Measurements from ENCODE around the gene TSACC. TPM values are rescaled to one million over a fixed set of nuclear protein-coding genes. Genes with fewer than 3 reads are reported as not detected.
A peak's percentile ranks its signal among the peaks of the same experiment; 100 is the strongest.
"Not testable (repeated sequence)": the region's sequence is repeated elsewhere in the genome, so short reads cannot be mapped to it uniquely, and the experiment has no call there.

The TSACC gene
- total RNA-seq, result not detected

GRCh38 chr1:156338180-156338976, at the start of gene TSACC, which contains the start of gene CCT3:
Gene TSACC (plus strand): TSS chr1:156338526. CDS start chr1:156339758, 1,232 bp downstream.
Gene CCT3 (minus strand): TSS chr1:156338292. CDS start chr1:156338184, 108 bp downstream.
- peak; percentile 97 for DNase-seq

- DNase-seq, result no peak
These were observed 48.5 kb upstream of the TSACC start for GRCh38 chr1:156289857-156290256.

GRCh38 chr1:156291226-156292061, 46.9 kb upstream of the TSACC start:
- DNase-seq, result peak; percentile 78

DNA sequence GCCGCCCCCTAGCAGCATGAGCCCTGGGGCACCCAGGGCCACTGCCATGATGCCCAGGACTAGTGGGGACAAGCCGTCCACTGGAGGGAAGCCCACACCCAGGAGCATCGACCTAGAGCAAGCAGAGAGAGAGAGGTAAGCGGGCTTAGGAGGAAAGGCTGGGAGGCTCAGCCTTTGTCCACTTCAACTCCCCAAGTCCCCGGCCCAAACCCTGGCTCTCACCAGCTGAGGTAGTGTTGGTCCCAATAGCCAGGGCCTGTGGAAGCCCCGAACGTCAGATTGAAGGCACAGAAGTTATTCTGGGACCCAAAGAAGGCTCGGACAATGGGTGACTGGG, 45.3 kb upstream of the TSACC start:
- DNase-seq, result no peak

DNA sequence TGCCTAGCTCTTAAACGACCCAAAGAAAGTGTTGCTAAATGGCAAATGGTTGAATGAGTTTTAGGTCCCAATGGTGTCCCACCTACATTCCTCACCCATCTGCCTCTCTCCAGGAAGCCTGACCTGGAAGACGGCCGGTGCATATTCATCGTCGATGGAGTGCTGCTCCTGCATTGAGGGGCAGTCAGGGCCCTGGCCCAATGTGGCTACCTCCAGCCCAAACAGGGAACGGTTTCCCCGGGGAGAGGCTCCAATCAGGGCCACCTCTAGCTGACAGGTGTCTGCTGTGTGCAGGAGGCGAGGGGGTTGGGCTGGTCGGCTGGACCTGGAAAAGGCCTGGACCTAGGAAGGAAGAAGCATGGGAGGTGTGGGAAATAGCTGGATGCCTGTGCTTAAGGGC, 44.4 kb upstream of the TSACC start:
- no peak for DNase-seq

DNA sequence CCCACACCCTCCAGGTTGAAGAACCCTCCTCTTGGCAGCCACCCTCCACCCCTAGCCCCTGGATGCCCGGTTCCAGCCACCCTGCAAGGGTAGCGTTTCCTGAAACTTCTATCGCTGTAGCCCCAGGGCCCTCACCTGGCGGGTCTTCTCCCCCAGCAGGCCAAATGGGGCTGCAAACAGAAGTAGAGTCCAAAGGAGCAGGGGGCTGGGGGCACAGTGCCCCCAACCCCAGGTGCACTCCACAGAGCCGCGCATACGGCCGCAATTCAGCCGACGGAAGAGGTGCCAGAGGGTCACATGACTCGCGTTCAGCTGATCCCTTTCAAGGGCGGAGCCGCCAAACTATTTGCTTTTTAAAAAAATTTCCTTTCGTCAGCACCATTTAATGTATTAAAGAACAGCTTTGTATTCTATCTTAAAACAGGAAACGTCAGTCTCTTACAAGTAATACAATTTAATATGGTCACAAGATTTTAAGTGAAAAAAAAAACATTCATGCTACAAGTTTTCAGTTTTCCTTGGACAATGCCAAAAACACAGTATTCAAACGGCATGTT, 42.9 kb upstream of the TSACC start, which contains the start of gene GLMP:
GLMP (minus strand) TSS at position 289 of the 557 bp plus-strand sequence; CDS start at position 255, 34 bp downstream.
- peak; percentile 25 for DNase-seq

DNA sequence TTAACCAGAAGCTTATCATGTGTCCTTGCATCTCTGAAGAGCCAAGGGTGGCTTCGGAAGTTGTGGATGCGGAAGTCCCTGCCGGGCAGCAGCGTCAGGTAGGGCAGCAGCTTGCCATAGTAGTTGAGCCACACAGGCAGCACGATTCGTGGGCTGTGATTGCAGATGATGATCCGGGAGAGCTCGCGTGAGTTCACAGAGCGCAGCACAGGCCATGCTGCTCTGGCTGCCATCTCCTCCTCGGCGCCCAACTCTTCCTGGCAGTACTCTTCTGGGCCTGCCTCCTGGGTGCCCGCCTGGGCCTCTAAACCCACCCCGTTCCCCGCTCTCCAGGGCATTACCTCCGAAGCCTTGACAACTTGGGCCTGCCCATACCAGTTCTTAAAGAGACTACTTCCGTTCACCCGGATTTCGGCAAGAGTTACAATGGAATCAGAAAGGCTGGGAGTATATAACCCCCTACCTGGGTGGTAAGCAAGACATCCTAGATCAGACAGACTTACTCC, 39.4 kb upstream of the TSACC start, which contains the start of gene VHLL:
VHLL (minus strand) TSS at position 456 of the 506 bp plus-strand sequence; CDS start at position 338, 118 bp downstream.
- DNase-seq, result no peak

DNA sequence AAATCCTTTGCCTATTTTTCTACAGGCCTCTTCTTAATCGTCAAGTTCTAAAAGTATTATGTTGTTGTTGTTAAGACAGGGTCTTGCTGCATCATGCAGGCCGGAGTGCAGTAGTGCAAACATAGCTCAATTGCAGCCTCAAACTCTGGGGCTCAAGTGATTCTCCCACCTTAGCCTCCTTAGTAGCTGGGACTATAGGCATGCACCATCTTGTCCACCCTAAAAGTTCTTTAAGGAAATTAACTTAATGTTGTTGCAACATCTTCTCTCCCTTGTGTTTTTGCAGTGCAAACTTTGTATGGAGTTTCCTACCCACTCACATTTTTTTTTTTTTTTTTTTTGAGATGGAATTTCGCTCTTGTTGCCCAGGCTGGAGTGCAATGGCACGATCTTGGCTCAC, 35.1 kb upstream of the TSACC start:
- no peak for DNase-seq

- no peak for DNase-seq
These were observed 33.1 kb upstream of the TSACC start for GRCh38 chr1:156305215-156305614.

DNA sequence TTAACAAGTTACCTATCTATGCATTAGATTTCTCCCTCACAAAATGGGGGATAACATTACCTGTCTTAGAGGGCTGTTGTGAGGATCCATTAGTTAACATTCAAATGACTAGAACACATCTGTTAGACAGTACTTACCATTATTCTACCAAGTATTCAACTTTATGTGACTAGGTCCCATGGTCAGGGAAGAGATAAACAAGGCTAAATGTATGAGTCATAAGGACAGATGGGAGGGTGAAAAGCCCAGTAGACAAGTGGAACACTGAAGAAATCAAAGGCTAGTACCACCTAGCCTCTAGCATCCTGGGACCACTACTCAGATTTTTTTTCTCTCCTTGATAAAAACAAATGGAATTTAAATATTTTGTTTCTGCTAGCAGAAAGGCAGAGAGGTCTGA, 30.2 kb upstream of the TSACC start:
- no peak for DNase-seq

DNA sequence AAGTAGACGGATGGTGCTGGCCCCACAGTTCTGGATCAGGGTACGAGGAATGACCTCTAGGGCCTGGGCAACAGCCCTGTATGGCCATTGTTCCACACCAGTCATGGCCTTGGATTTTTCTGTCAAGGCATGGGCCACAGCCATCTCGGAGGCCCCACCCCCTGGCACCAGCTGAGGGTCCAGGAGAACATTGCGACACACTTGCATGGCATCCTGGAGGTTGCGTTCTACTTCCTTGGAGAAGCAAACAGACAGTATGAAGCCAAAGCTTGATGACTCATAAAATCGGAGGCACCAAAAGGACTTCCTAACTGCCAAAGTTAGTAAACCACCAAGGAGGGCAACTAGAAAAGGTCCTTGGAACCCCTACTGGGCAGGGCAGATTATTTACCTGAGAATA, 27.4 kb upstream of the TSACC start:
- DNase-seq, result no peak

DNA sequence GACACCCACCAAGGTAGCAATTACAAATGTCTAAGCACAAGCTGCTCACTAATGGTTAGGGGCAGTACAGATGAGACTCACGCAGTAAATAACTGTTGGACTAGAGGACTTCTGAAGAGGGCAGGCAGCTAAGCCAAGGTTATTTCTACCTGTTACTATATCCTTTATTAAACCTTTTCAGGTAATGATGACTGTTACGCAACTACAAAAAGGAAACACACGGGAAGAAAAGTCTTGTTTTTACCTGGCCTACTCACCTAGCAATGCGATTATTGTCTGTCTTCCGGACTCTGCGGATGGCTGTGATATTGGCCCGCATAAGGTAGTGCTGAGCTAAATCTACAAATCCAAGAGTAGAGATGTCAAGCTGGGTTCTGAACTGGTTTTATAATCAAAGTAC, 21.4 kb upstream of the TSACC start:
- no peak for DNase-seq

DNA sequence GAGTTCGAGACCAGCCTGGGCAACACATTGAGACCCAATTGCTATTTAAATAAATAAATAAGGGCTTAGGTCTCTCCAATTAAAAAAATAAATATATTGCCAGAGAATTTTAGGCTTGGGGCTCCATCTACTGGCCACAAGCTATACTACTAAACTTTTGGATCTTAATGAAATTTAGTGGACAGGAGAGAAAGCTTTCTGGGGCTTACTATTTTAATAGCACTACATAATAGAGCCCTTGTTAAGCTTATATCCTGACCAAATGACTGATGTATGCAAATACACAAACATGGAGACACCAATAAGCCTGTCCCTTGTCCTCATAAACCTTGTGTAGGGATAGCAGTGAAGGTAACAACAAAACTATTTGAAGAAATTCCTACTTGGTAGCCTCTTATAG, 18.7 kb upstream of the TSACC start:
- DNase-seq, result no peak

DNA sequence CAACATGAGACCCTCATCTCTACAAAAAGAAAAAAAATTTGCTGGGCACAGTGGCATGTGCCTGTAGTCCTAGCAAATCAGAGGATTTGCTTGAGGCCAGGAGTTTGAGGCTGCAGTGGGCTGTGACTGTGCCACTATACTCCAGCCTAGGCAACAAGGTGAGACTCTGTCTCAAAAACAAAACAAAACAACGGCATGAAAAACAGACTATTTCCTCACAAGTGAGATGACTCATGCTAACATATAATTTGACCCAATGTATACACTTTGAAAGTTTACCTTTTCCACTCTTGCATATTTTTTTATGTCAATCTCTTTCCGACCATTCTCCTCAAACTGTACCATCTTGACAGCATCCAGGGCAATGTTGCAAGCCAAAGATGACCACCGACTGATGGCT, 17.8 kb upstream of the TSACC start:
- DNase-seq, result no peak

- not testable (repeated sequence) for DNase-seq
These were observed 15.1 kb upstream of the TSACC start for GRCh38 chr1:156323179-156323578.

DNA sequence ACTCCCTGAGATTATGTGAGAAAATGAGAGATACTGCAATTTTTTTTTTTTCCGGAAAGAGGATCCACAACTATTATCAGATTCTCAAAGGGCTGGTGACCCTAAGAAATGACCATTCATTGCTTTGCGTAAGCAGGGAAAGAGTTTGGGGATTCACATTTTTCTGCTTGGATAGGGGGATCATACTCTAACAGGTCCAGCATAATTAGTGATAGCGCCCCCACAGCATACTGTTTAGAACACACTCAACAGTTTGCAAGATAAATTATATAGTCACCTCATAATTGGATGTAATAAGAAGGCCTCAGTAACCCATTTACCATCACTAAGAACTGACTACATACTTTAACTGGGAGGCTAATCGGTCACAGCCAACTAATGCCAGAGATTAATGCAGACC, 2.1 kb upstream of the TSACC start:
- no peak for DNase-seq

GRCh38 chr1:156337052-156337887, 1.1 kb upstream of the TSACC start:
- DNase-seq, result no peak

DNA sequence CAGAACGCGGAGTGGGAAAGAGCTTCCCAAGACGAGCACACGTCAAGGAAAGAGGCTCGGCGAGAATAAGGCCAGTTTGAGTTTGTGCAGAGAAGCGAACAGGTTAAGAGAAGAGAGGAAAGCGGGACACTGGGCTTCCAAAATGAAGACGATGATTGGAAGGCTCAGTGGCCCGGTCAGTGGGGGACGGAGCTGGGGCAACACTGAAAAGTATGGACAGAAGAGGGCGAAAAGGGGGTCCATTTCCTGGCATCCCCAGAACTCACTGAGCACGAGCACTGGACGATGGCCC, 492 bp upstream of the TSACC start:
- DNase-seq, result no peak

GRCh38 chr1:156342166-156342955, 4.0 kb downstream of the TSACC start:
- no peak for DNase-seq

- no peak for DNase-seq
These were observed 6.1 kb downstream of the TSACC start for GRCh38 chr1:156344409-156344808.

DNA sequence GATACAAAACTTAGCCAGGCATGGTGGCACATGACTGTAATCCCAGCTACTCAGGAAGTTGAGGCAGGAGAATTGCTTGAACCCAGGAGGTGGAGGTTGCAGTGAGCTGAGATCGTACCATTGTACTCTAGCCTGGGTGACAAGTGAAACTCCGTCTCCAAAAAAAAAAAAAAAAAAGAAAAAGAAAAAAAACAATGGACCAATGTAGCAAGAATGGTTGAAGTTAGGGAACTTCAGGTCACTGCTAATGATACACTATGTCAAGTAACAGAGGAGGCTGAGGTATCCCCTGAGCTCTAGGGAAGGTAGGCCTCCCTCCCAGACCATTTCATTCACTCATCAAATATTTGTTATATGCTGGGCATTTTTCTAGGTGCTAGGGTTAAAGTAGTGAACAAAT, 7.7 kb downstream of the TSACC start:
- not testable (repeated sequence) for DNase-seq

All from occipital lobe (tissue), 2 donors.